ENCODE data around the gene SYNGR2. TPM values are rescaled to one million over a fixed set of nuclear protein-coding genes. Genes with fewer than 3 reads are reported as not detected.
A peak's percentile ranks its signal among the peaks of the same experiment; 100 is the strongest.
"Not testable (repeated sequence)": the region's sequence is repeated elsewhere in the genome, so short reads cannot be mapped to it uniquely, and the experiment has no call there.

Gene SYNGR2
- total RNA-seq, 1 donor: 44.7 TPM

- H3K4me1 ChIP-seq (ENCODE audit: insufficient read depth, low read length): peaks cover 69% of the 10 kb centered on the region
- no peaks in the 10 kb centered on the region for H3K27me3 ChIP-seq (ENCODE audit: insufficient read depth, low read length)
- H3K4me3 ChIP-seq (ENCODE audit: low read length): no peak overlapping the region
Observed at GRCh38 chr17:78147315-78147998, 20.9 kb upstream of the SYNGR2 start.

GRCh38 chr17:78148286-78149016 lies 19.9 kb upstream of the SYNGR2 start:
- Histone ChIP-seq H3K9me3 (ENCODE audit: low read depth, low read length) (no peaks in the 10 kb centered on the region), H3K27me3 (ENCODE audit: insufficient read depth, low read length) (no peaks in the 10 kb centered on the region), H3K4me3 (ENCODE audit: low read length) (no peak overlapping the region), H3K4me1 (ENCODE audit: insufficient read depth, low read length) (peaks cover 66% of the 10 kb centered on the region)

More at GRCh38 chr17:78147315-78147998, 20.9 kb upstream of the SYNGR2 start:
- no peaks in the 10 kb centered on the region for H3K9me3 ChIP-seq (ENCODE audit: low read depth, low read length)

GRCh38 chr17:78151514-78152008 lies 16.8 kb upstream of the SYNGR2 start:
- Histone ChIP-seq H3K9me3 (ENCODE audit: low read depth, low read length) (no peaks in the 10 kb centered on the region), H3K4me1 (ENCODE audit: insufficient read depth, low read length) (peaks cover 59% of the 10 kb centered on the region), H3K4me3 (ENCODE audit: low read length) (no peak overlapping the region), H3K27me3 (ENCODE audit: insufficient read depth, low read length) (no peaks in the 10 kb centered on the region)

- no peaks in the 10 kb centered on the region for H3K9me3 ChIP-seq (ENCODE audit: low read depth, low read length)
- H3K4me1 ChIP-seq (ENCODE audit: insufficient read depth, low read length): peaks cover 54% of the 10 kb centered on the region
- no peak overlapping the region for H3K4me3 ChIP-seq (ENCODE audit: low read length)
- no peaks in the 10 kb centered on the region for H3K27me3 ChIP-seq (ENCODE audit: insufficient read depth, low read length)
Observed at GRCh38 chr17:78154903-78155811, 13.2 kb upstream of the SYNGR2 start.

GRCh38 chr17:78159575-78160158 lies 8.7 kb upstream of the SYNGR2 start:
- Histone ChIP-seq H3K4me3 (ENCODE audit: low read length) (no peak overlapping the region), H3K9me3 (ENCODE audit: low read depth, low read length) (no peaks in the 10 kb centered on the region), H3K27me3 (ENCODE audit: insufficient read depth, low read length) (no peaks in the 10 kb centered on the region), H3K4me1 (ENCODE audit: insufficient read depth, low read length) (peaks cover 31% of the 10 kb centered on the region)

GRCh38 chr17:78163881-78164747 lies 4.3 kb upstream of the SYNGR2 start:
- Histone ChIP-seq H3K4me3 (ENCODE audit: low read length) (no peak overlapping the region), H3K9me3 (ENCODE audit: low read depth, low read length) (no peaks in the 10 kb centered on the region), H3K4me1 (ENCODE audit: insufficient read depth, low read length) (peaks cover 17% of the 10 kb centered on the region), H3K27me3 (ENCODE audit: insufficient read depth, low read length) (no peaks in the 10 kb centered on the region)

GRCh38 chr17:78164748-78165607 lies 3.4 kb upstream of the SYNGR2 start:
- Histone ChIP-seq H3K4me3 (ENCODE audit: low read length) (no peak overlapping the region), H3K9me3 (ENCODE audit: low read depth, low read length) (no peaks in the 10 kb centered on the region), H3K4me1 (ENCODE audit: insufficient read depth, low read length) (peaks cover 17% of the 10 kb centered on the region), H3K27me3 (ENCODE audit: insufficient read depth, low read length) (no peaks in the 10 kb centered on the region)

- Histone ChIP-seq H3K9me3 (ENCODE audit: low read depth, low read length) (no peaks in the 10 kb centered on the region), H3K4me1 (ENCODE audit: insufficient read depth, low read length) (peaks cover 29% of the 10 kb centered on the region), H3K27me3 (ENCODE audit: insufficient read depth, low read length) (no peaks in the 10 kb centered on the region), H3K4me3 (ENCODE audit: low read length) (no peak overlapping the region)
Observed at GRCh38 chr17:78166416-78166815, 2.0 kb upstream of the SYNGR2 start.

- peak overlapping the region; percentile 59 for H3K4me3 ChIP-seq (ENCODE audit: low read length)
- H3K27me3 ChIP-seq (ENCODE audit: insufficient read depth, low read length): no peaks in the 10 kb centered on the region
- H3K9me3 ChIP-seq (ENCODE audit: low read depth, low read length): no peaks in the 10 kb centered on the region
- H3K4me1 ChIP-seq (ENCODE audit: insufficient read depth, low read length): peaks cover 56% of the 10 kb centered on the region
Observed at GRCh38 chr17:78168903-78169793, 767 bp downstream of the SYNGR2 start.

GRCh38 chr17:78170692-78171590 lies 2.6 kb downstream of the SYNGR2 start:
- Histone ChIP-seq H3K4me3 (ENCODE audit: low read length) (no peak overlapping the region), H3K4me1 (ENCODE audit: insufficient read depth, low read length) (peaks cover 74% of the 10 kb centered on the region), H3K9me3 (ENCODE audit: low read depth, low read length) (no peaks in the 10 kb centered on the region), H3K27me3 (ENCODE audit: insufficient read depth, low read length) (no peaks in the 10 kb centered on the region)

- not testable (repeated sequence) for H3K27me3 ChIP-seq (ENCODE audit: insufficient read depth, low read length); H3K9me3 ChIP-seq (ENCODE audit: low read depth, low read length); H3K4me3 ChIP-seq (ENCODE audit: low read length)
- H3K4me1 ChIP-seq (ENCODE audit: insufficient read depth, low read length): peaks cover 82% of the 10 kb centered on the region
Observed at GRCh38 chr17:78171591-78172248, 3.3 kb downstream of the SYNGR2 start.

Measured in mononuclear cell (primary cell).